ENCODE results near the gene RIMS1.
"Not testable (repeated sequence)": the region's sequence is repeated elsewhere in the genome, so short reads cannot be mapped to it uniquely, and the experiment has no call there.

The RIMS1 gene

DNA sequence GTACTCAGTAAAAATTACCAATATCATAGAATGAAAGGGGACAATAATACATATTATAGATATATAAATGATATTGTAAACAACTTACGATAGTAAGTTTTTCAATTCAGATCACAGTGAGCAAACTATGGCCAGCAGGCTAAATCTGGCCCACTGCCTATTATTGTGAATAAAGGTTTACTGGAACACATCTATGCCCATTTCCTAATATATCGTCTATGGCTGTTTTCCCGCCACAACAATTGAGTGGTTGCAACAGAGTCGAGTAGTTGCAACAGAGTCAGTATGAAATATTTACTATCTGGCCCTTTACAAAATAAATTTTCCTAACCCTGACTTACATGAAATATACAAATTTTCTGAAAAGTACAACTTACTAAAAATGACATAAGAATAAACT, 438.2 kb downstream of the RIMS1 start:
- H3K9ac ChIP-seq (ENCODE audit: low read length): no peak overlapping the region
- H3K79me2 ChIP-seq (ENCODE audit: insufficient read depth, low read length): no peaks in the 10 kb centered on the region
- no peaks in the 10 kb centered on the region for H3K9me2 ChIP-seq (ENCODE audit: low read depth, low read length)
- no peaks in the 10 kb centered on the region for H3K36me3 ChIP-seq (ENCODE audit: insufficient read depth, low read length)
- no peak overlapping the region for H3K4me2 ChIP-seq (ENCODE audit: low read length)
- H3K27ac ChIP-seq (ENCODE audit: low read depth, low read length, poor library complexity, severe bottlenecking): no peak overlapping the region
- no peak for TF ChIP-seq EZH2 (IDR thresholded peaks at IDR 0.05; ENCODE audit: borderline replicate concordance, low read length)
- TF ChIP-seq, protein P1, sequence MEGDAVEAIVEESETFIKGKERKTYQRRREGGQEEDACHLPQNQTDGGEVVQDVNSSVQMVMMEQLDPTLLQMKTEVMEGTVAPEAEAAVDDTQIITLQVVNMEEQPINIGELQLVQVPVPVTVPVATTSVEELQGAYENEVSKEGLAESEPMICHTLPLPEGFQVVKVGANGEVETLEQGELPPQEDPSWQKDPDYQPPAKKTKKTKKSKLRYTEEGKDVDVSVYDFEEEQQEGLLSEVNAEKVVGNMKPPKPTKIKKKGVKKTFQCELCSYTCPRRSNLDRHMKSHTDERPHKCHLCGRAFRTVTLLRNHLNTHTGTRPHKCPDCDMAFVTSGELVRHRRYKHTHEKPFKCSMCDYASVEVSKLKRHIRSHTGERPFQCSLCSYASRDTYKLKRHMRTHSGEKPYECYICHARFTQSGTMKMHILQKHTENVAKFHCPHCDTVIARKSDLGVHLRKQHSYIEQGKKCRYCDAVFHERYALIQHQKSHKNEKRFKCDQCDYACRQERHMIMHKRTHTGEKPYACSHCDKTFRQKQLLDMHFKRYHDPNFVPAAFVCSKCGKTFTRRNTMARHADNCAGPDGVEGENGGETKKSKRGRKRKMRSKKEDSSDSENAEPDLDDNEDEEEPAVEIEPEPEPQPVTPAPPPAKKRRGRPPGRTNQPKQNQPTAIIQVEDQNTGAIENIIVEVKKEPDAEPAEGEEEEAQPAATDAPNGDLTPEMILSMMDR (IDR thresholded peaks at IDR 0.05; ENCODE audit: low read length): no peak
- no peak overlapping the region for H2AFZ ChIP-seq (ENCODE audit: low read length)
- H3K4me3 ChIP-seq (ENCODE audit: low read depth, low read length, poor library complexity, severe bottlenecking): no peak overlapping the region
- H4K20me1 ChIP-seq (ENCODE audit: insufficient read depth, low read length): no peaks in the 10 kb centered on the region
- H3F3A ChIP-seq (ENCODE audit: insufficient read depth, low read length): no peaks in the 10 kb centered on the region
- no peaks in the 10 kb centered on the region for H3K9me3 ChIP-seq (ENCODE audit: low read length)
- H3K27me3 ChIP-seq (ENCODE audit: insufficient read depth, low read length): no peaks in the 10 kb centered on the region
- no peaks in the 10 kb centered on the region for H3K4me1 ChIP-seq (ENCODE audit: insufficient read depth, low read length, severe bottlenecking)

- no peaks in the 10 kb centered on the region for H3K27me3 ChIP-seq (ENCODE audit: insufficient read depth, low read length)
- no peaks in the 10 kb centered on the region for H3F3A ChIP-seq (ENCODE audit: insufficient read depth, low read length)
- no peak overlapping the region for H3K9ac ChIP-seq (ENCODE audit: low read length)
- no peaks in the 10 kb centered on the region for H3K79me2 ChIP-seq (ENCODE audit: insufficient read depth, low read length)
- H4K20me1 ChIP-seq (ENCODE audit: insufficient read depth, low read length): no peaks in the 10 kb centered on the region
- no peak overlapping the region for H3K27ac ChIP-seq (ENCODE audit: low read depth, low read length, poor library complexity, severe bottlenecking)
- H3K4me3 ChIP-seq (ENCODE audit: low read depth, low read length, poor library complexity, severe bottlenecking): no peak overlapping the region
- H2AFZ ChIP-seq (ENCODE audit: low read length): no peak overlapping the region
- no peaks in the 10 kb centered on the region for H3K9me3 ChIP-seq (ENCODE audit: low read length)
- no peaks in the 10 kb centered on the region for H3K9me2 ChIP-seq (ENCODE audit: low read depth, low read length)
- no peaks in the 10 kb centered on the region for H3K4me1 ChIP-seq (ENCODE audit: insufficient read depth, low read length, severe bottlenecking)
- no peak for TF ChIP-seq EZH2 (IDR thresholded peaks at IDR 0.05; ENCODE audit: borderline replicate concordance, low read length)
- TF ChIP-seq, protein P1 (IDR thresholded peaks at IDR 0.05; ENCODE audit: low read length): no peak
- no peaks in the 10 kb centered on the region for H3K36me3 ChIP-seq (ENCODE audit: insufficient read depth, low read length)
- no peak overlapping the region for H3K4me2 ChIP-seq (ENCODE audit: low read length)
These were observed 442.4 kb downstream of the RIMS1 start for GRCh38 chr6:72328775-72329174.

GRCh38 chr6:72335203-72335602, 448.9 kb downstream of the RIMS1 start:
- not testable (repeated sequence) for H3K27ac ChIP-seq (ENCODE audit: low read depth, low read length, poor library complexity, severe bottlenecking)

GRCh38 chr6:72348926-72349325, 462.6 kb downstream of the RIMS1 start:
- H4K20me1 ChIP-seq (ENCODE audit: insufficient read depth, low read length): no peaks in the 10 kb centered on the region
- H2AFZ ChIP-seq (ENCODE audit: low read length): no peak overlapping the region
- TF ChIP-seq, protein P1 (IDR thresholded peaks at IDR 0.05; ENCODE audit: low read length): no peak
- TF ChIP-seq EZH2 (IDR thresholded peaks at IDR 0.05; ENCODE audit: borderline replicate concordance, low read length): no peak

More at GRCh38 chr6:72335203-72335602, 448.9 kb downstream of the RIMS1 start:
- not testable (repeated sequence) for H3K4me1 ChIP-seq (ENCODE audit: insufficient read depth, low read length, severe bottlenecking); H3K9ac ChIP-seq (ENCODE audit: low read length); H2AFZ ChIP-seq (ENCODE audit: low read length); H3F3A ChIP-seq (ENCODE audit: insufficient read depth, low read length); H3K9me2 ChIP-seq (ENCODE audit: low read depth, low read length); H3K27me3 ChIP-seq (ENCODE audit: insufficient read depth, low read length); H3K4me3 ChIP-seq (ENCODE audit: low read depth, low read length, poor library complexity, severe bottlenecking); H4K20me1 ChIP-seq (ENCODE audit: insufficient read depth, low read length); H3K79me2 ChIP-seq (ENCODE audit: insufficient read depth, low read length); H3K4me2 ChIP-seq (ENCODE audit: low read length); H3K36me3 ChIP-seq (ENCODE audit: insufficient read depth, low read length); H3K9me3 ChIP-seq (ENCODE audit: low read length)

More at GRCh38 chr6:72348926-72349325, 462.6 kb downstream of the RIMS1 start:
- H3K27ac ChIP-seq (ENCODE audit: low read depth, low read length, poor library complexity, severe bottlenecking): no peak overlapping the region
- H3K36me3 ChIP-seq (ENCODE audit: insufficient read depth, low read length): no peaks in the 10 kb centered on the region
- H3K9ac ChIP-seq (ENCODE audit: low read length): no peak overlapping the region
- H3K4me1 ChIP-seq (ENCODE audit: insufficient read depth, low read length, severe bottlenecking): no peaks in the 10 kb centered on the region
- H3K79me2 ChIP-seq (ENCODE audit: insufficient read depth, low read length): no peaks in the 10 kb centered on the region
- H3K27me3 ChIP-seq (ENCODE audit: insufficient read depth, low read length): no peaks in the 10 kb centered on the region
- H3K4me2 ChIP-seq (ENCODE audit: low read length): no peak overlapping the region
- H3K9me2 ChIP-seq (ENCODE audit: low read depth, low read length): no peaks in the 10 kb centered on the region
- H3F3A ChIP-seq (ENCODE audit: insufficient read depth, low read length): no peaks in the 10 kb centered on the region
- no peaks in the 10 kb centered on the region for H3K9me3 ChIP-seq (ENCODE audit: low read length)
- no peak overlapping the region for H3K4me3 ChIP-seq (ENCODE audit: low read depth, low read length, poor library complexity, severe bottlenecking)

Measured in OCI-LY1 (cell line).